Raji (cell line): Measurements from ENCODE around the gene ATP9A.

Source experiments
- POLR2A ChIP-seq: IDR thresholded peaks from 2 replicates; pipeline ENCODE4 v1.6.1; 2011; ENCODE audit warnings: low read depth, low read length, control low read depth; ENCODE audit not compliant: insufficient read depth

Gene ATP9A

DNA sequence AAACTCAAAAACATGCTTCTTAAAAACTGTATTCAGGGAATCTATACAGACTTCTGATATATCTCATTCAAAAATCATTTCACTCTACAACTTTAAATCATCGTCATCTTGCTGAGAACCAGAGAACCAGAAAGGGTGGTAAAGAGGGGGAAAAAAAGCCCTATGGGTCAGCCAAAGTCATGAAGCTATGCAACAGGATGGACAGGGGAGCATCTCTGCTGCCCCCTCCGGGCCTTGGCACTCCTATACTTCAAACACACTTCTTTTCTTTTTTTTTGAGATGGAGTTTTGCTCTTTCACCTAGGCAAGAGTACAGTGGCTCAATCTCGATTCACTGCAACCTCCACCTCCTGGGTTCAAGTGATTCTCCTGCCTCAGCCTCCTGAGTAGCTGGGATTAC lies 152.1 kb downstream of the ATP9A start:
- TF ChIP-seq POLR2A = no peak

- no peak for TF ChIP-seq POLR2A
Measured at GRCh38 chr20:51614687-51615086, 153.5 kb downstream of the ATP9A start.

- TF ChIP-seq POLR2A = no peak
Measured at GRCh38 chr20:51613580-51613979, 154.6 kb downstream of the ATP9A start.

- no peak for TF ChIP-seq POLR2A
Measured at GRCh38 chr20:51612896-51613295, 155.3 kb downstream of the ATP9A start.

- TF ChIP-seq POLR2A = no peak
Measured at GRCh38 chr20:51611625-51611890, 156.6 kb downstream of the ATP9A start.

DNA sequence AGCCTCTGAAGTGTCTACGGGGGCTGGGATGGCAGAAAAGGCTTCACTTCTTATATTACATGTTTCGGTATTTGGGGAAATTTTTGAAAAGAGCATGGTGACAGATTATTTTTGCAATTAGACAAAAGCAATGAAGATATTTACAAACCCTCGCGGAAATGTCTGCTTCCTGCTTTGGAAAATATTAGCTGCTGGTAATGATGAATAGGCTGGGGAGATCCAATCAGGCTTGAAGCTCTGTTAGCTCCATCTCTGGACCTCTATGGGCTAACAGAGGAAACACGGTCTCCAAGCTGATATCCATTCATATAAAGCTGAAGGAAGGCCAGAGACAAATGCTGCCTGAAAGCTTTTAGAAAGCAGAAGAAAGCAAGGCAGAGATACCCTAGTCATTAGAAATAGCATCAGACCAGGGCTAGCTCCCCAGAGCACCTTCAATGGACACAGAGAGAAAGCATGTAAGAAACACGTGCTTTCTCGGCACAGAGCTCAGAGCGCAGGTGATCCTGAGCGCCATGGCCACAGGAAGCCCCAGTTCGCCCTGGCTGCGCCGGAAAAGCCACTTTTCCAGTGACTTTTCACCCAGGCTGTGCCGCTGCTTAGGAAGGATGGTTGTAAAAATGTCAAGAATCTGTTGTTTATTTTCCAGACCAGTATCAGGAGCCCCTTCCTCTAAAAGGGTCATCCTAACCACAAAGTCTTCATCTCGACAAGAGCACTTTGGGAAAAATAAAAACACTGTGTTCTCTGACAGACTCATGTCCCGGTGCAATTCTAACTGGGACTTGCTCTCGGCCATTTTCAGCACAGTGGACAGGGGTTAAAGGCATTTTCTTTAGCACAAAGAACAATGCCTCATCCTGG lies 157.2 kb downstream of the ATP9A start:
- TF ChIP-seq POLR2A = no peak

DNA sequence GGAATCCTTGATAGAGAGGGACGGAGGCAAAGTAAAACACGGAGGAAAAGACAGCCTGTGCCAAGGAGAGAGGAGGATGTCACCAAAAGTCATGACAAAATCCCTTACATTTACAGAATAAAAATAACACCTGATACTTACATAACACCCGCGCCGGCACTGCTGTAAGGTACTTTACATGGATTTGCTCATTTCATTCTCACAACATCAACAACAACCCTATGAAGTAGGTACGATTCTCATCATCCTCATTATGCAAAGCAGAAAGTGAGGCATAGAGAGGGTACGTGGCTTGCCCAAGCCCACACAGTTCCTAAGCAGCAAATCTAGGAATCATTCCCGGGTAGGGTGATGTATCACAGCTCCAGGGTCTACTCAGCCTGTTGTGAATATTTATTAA lies 158.1 kb downstream of the ATP9A start:
- no peak for TF ChIP-seq POLR2A

DNA sequence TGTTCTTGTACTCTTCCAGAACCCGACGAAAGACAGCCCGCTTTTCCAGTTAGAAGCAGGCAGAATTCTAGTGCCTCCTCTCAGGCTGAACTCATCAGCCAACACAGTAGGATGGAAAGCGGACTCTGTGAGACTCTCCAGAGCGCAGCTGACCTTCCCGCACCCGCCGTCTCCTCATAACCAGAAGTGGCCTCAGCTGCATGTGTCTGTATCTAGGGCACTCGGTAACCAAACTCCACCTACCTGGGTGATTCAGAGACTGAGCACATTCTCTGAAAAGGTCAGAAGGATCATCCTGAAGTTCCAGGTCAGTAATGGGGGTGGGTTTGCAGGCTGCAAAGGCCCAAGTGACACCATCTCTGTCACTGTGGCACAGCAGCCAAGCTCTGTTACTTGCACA lies 158.9 kb downstream of the ATP9A start:
- TF ChIP-seq POLR2A = no peak

- TF ChIP-seq POLR2A = no peak
Measured at GRCh38 chr20:51608061-51608460, 160.1 kb downstream of the ATP9A start.

DNA sequence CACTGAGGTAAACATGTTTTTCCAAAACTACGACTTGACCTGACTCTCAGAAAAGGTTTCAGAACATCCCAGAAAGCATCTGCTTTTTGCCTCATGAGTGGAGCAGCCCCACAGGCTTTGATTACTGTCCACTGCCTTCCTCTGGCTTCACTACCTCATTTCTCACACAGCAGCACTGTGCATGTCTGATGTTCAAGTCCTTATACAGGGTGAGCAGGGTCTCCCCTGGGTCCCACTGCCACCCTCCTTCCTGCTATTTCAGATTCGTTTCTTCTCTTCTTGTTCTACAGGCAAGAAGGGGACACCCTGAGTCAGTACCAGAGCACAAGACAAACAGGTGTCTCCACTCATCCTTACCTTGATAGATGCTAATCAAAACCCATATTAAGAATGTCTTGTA lies 161.0 kb downstream of the ATP9A start:
- TF ChIP-seq POLR2A = no peak

DNA sequence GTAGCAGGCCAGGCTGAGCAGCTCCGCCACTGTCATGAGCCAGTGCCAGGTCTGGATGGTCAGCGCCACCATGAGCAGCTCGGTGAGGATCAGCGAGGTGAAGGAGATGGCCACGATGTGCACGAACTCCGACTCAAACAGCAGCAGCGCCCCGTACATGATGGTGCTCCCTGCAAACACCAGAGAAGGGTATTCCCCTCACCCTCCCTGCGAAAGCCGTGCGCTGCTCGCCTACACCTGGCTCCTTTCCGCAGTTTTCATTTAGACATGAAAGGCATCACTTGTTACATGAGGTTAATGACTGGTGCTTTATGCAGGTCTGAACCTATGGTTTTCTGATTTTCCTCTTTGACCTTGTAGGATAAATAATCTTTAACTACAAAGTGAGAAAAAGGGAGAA lies 163.3 kb downstream of the ATP9A start:
- TF ChIP-seq POLR2A = no peak

DNA sequence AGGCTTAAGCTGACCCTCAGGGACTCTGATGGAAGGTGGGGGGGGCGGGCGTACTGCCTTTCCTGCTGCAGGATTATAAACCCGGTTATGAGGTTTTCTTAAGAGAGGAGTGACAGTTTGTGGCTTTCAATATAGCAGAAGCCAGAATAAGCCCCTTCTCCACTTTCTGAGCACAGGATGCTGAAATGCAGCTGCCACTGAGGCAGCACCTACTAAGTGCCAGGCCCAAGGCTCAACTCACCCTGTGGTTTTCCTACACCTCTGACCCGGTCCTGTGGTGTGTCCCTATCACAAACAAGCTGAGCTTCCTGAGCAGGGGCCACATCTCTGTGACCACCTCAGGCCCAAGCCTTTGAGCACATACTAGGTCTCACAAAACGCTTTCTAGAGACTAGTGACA lies 166.1 kb downstream of the ATP9A start:
- no peak for TF ChIP-seq POLR2A

DNA sequence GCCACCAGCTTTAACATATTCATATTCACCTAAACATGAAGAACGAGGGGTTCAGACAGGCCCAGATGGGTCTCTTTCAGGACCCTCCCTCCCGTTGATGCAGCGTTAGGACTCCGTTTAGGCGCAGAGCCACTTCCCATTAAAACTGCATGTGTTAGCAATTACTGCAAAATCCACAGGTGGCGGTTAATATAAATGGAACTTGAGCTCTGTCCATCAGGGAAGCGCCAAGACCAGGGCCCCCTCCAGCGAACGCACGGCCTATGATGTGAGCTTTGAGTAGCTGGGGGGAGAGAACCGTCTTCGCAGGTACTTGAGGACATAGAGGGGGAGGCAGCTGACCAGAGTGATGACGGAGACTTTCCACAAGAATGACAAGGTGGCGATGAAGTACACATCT lies 167.2 kb downstream of the ATP9A start:
- TF ChIP-seq POLR2A = no peak

- TF ChIP-seq POLR2A = no peak
Measured at GRCh38 chr20:51600016-51600420, 168.2 kb downstream of the ATP9A start.

GRCh38 chr20:51598556-51598955 lies 169.6 kb downstream of the ATP9A start:
- no peak for TF ChIP-seq POLR2A

GRCh38 chr20:51597389-51598231 lies 170.6 kb downstream of the ATP9A start:
- no peak for TF ChIP-seq POLR2A
